CMK (cell line): ENCODE measurements around the gene TNFRSF14.

ENCODE experiments used
- DNase-seq: peaks from one replicate; pipeline ENCODE4 v3.0.0-alpha.2; 2010; ENCODE audit warnings: low read depth

Gene TNFRSF14

GRCh38 chr1:2556277-2556677, at the start of gene TNFRSF14:
TSS of gene TNFRSF14 (plus strand) at chr1:2556371. CDS start at chr1:2556665, 294 bp downstream.
- DNase-seq: no peak

- no peak for DNase-seq
Measured at GRCh38 chr1:2506901-2507565, 49.1 kb upstream of the TNFRSF14 start.

- no peak for DNase-seq
Measured at GRCh38 chr1:2507744-2508155, 48.4 kb upstream of the TNFRSF14 start.

GRCh38 chr1:2508180-2508579, 48.0 kb upstream of the TNFRSF14 start:
- DNase-seq: no peak

- no peak for DNase-seq
Measured at GRCh38 chr1:2508751-2509150, 47.4 kb upstream of the TNFRSF14 start.

GRCh38 chr1:2509589-2509988, 46.6 kb upstream of the TNFRSF14 start:
- no peak for DNase-seq

GRCh38 chr1:2510366-2511155, 45.6 kb upstream of the TNFRSF14 start:
- DNase-seq: no peak

- no peak for DNase-seq
Measured at GRCh38 chr1:2512862-2513421, 43.2 kb upstream of the TNFRSF14 start.

GRCh38 chr1:2513939-2514652, 42.1 kb upstream of the TNFRSF14 start:
- no peak for DNase-seq

- no peak for DNase-seq
Measured at GRCh38 chr1:2514863-2515762, 41.1 kb upstream of the TNFRSF14 start.

GRCh38 chr1:2515763-2516080, 40.4 kb upstream of the TNFRSF14 start:
- no peak for DNase-seq

- DNase-seq: no peak
Measured at GRCh38 chr1:2516124-2516523, 40.0 kb upstream of the TNFRSF14 start.

- no peak for DNase-seq
Measured at GRCh38 chr1:2516946-2517345, 39.2 kb upstream of the TNFRSF14 start.

- DNase-seq: no peak
Measured at GRCh38 chr1:2517966-2518365, 38.2 kb upstream of the TNFRSF14 start.

- DNase-seq: no peak
Measured at GRCh38 chr1:2518528-2518927, 37.6 kb upstream of the TNFRSF14 start.

GRCh38 chr1:2519029-2519685, 37.0 kb upstream of the TNFRSF14 start:
- no peak for DNase-seq

- DNase-seq: no peak
Measured at GRCh38 chr1:2519729-2520128, 36.4 kb upstream of the TNFRSF14 start.

GRCh38 chr1:2520206-2520605, 36.0 kb upstream of the TNFRSF14 start:
- no peak for DNase-seq

- no peak for DNase-seq
Measured at GRCh38 chr1:2520806-2521205, 35.4 kb upstream of the TNFRSF14 start.

- DNase-seq: no peak
Measured at GRCh38 chr1:2522230-2522629, 33.9 kb upstream of the TNFRSF14 start.
